ENCODE measurements around the gene CPOX.

CPOX gene

GRCh38 chr3:98541695-98542094 lies 51.7 kb downstream of the CPOX start:
- Histone ChIP-seq H3K27ac (no peak overlapping the region), H2AFZ (no peak overlapping the region), H3K4me3 (ENCODE audit: low read depth, low read length) (no peak overlapping the region), H3K4me2 (ENCODE audit: low read length) (no peak overlapping the region), H3K9ac (no peak overlapping the region), H3K27me3 (ENCODE audit: control insufficient read depth, insufficient read depth, low read length) (no peaks in the 10 kb centered on the region), H3K9me3 (ENCODE audit: control insufficient read depth, low read length) (no peaks in the 10 kb centered on the region), H3K79me2 (no peaks in the 10 kb centered on the region), H3K4me1 (no peaks in the 10 kb centered on the region), H3K36me3 (ENCODE audit: control insufficient read depth, insufficient read depth, low read length) (no peaks in the 10 kb centered on the region)
- TF ChIP-seq CTCF (IDR thresholded peaks at IDR 0.05) = no peak

- Histone ChIP-seq H3K27me3 (ENCODE audit: control insufficient read depth, insufficient read depth, low read length) (no peaks in the 10 kb centered on the region), H3K4me2 (ENCODE audit: low read length) (no peak overlapping the region), H3K27ac (no peak overlapping the region), H2AFZ (no peak overlapping the region), H3K4me3 (ENCODE audit: low read depth, low read length) (no peak overlapping the region), H3K9ac (no peak overlapping the region), H3K79me2 (no peaks in the 10 kb centered on the region), H3K9me3 (ENCODE audit: control insufficient read depth, low read length) (no peaks in the 10 kb centered on the region), H3K36me3 (ENCODE audit: control insufficient read depth, insufficient read depth, low read length) (no peaks in the 10 kb centered on the region), H3K4me1 (no peaks in the 10 kb centered on the region)
- no peak for TF ChIP-seq CTCF (IDR thresholded peaks at IDR 0.05)
Observed at GRCh38 chr3:98540346-98540745, 53.1 kb downstream of the CPOX start.

GRCh38 chr3:98536456-98537017 lies 56.9 kb downstream of the CPOX start:
- no peak overlapping the region for H2AFZ ChIP-seq
- no peaks in the 10 kb centered on the region for H3K27me3 ChIP-seq (ENCODE audit: control insufficient read depth, insufficient read depth, low read length)
- no peaks in the 10 kb centered on the region for H3K9me3 ChIP-seq (ENCODE audit: control insufficient read depth, low read length)
- no peak overlapping the region for H3K4me2 ChIP-seq (ENCODE audit: low read length)
- no peaks in the 10 kb centered on the region for H3K4me1 ChIP-seq
- H3K36me3 ChIP-seq (ENCODE audit: control insufficient read depth, insufficient read depth, low read length) = no peaks in the 10 kb centered on the region
- no peak for TF ChIP-seq CTCF (IDR thresholded peaks at IDR 0.05)
- H3K27ac ChIP-seq = no peak overlapping the region
- no peaks in the 10 kb centered on the region for H3K79me2 ChIP-seq
- no peak overlapping the region for H3K9ac ChIP-seq
- no peak overlapping the region for H3K4me3 ChIP-seq (ENCODE audit: low read depth, low read length)

- TF ChIP-seq CTCF (IDR thresholded peaks at IDR 0.05) = no peak
- H3K4me2 ChIP-seq (ENCODE audit: low read length) = no peak overlapping the region
- H3K27me3 ChIP-seq (ENCODE audit: control insufficient read depth, insufficient read depth, low read length) = no peaks in the 10 kb centered on the region
- H3K27ac ChIP-seq = no peak overlapping the region
- H2AFZ ChIP-seq = no peak overlapping the region
- H3K9ac ChIP-seq = no peak overlapping the region
- no peaks in the 10 kb centered on the region for H3K36me3 ChIP-seq (ENCODE audit: control insufficient read depth, insufficient read depth, low read length)
- no peaks in the 10 kb centered on the region for H3K9me3 ChIP-seq (ENCODE audit: control insufficient read depth, low read length)
- H3K4me3 ChIP-seq (ENCODE audit: low read depth, low read length) = no peak overlapping the region
- no peaks in the 10 kb centered on the region for H3K4me1 ChIP-seq
- H3K79me2 ChIP-seq = no peaks in the 10 kb centered on the region
Observed at GRCh38 chr3:98534734-98535133, 58.7 kb downstream of the CPOX start.

GRCh38 chr3:98534168-98534567 lies 59.2 kb downstream of the CPOX start:
- Histone ChIP-seq H3K9ac (no peak overlapping the region), H3K27me3 (ENCODE audit: control insufficient read depth, insufficient read depth, low read length) (no peaks in the 10 kb centered on the region), H3K4me2 (ENCODE audit: low read length) (no peak overlapping the region), H2AFZ (no peak overlapping the region), H3K9me3 (ENCODE audit: control insufficient read depth, low read length) (no peaks in the 10 kb centered on the region), H3K4me3 (ENCODE audit: low read depth, low read length) (no peak overlapping the region), H3K4me1 (no peaks in the 10 kb centered on the region), H3K36me3 (ENCODE audit: control insufficient read depth, insufficient read depth, low read length) (no peaks in the 10 kb centered on the region), H3K27ac (no peak overlapping the region), H3K79me2 (no peaks in the 10 kb centered on the region)
- TF ChIP-seq CTCF (IDR thresholded peaks at IDR 0.05) = no peak

All from parathyroid adenoma (tissue), 2 donors.